VCaP (cell line): ENCODE measurements around the gene STX11.

ENCODE experiments used
- H3K27ac ChIP-seq: fragments of 450-650 bp; 2 replicates; pipeline ENCODE4 v1.5.1; 2017
- CTCF ChIP-seq: fragments of 450-650 bp; conservative IDR thresholded peaks from 2 replicates; pipeline ENCODE4 v1.5.1; 2017; ENCODE audit warnings: mild to moderate bottlenecking, moderate library complexity

Gene STX11

GRCh38 chr6:144195671-144196270, 45.5 kb downstream of the STX11 start:
- no peak for TF ChIP-seq CTCF
- H3K27ac ChIP-seq: peak overlapping the region; percentile 55

- no peak for TF ChIP-seq CTCF
- no peak overlapping the region for H3K27ac ChIP-seq
Observed at GRCh38 chr6:144197919-144198318, 47.6 kb downstream of the STX11 start.

GRCh38 chr6:144202879-144203468, 52.7 kb downstream of the STX11 start:
- TF ChIP-seq CTCF: no peak
- H3K27ac ChIP-seq: no peak overlapping the region

GRCh38 chr6:144211160-144211559, 60.8 kb downstream of the STX11 start:
- TF ChIP-seq CTCF: no peak
- H3K27ac ChIP-seq: no peak overlapping the region

- H3K27ac ChIP-seq: no peak overlapping the region
- no peak for TF ChIP-seq CTCF
Observed at GRCh38 chr6:144213315-144213714, 63.0 kb downstream of the STX11 start.

- H3K27ac ChIP-seq: no peak overlapping the region
- TF ChIP-seq CTCF: no peak
Observed at GRCh38 chr6:144214029-144214428, 63.7 kb downstream of the STX11 start.

- peak overlapping the region; percentile 90 for H3K27ac ChIP-seq
- TF ChIP-seq CTCF: no peak
Observed at GRCh38 chr6:144214622-144215401, 64.5 kb downstream of the STX11 start.
